Breast epithelium (tissue), 3 donors: Measurements from ENCODE around the gene PUSL1.

Experiments used
- POLR2A ChIP-seq: fragments of 450-650 bp; IDR thresholded peaks from one replicate; pipeline ENCODE4 v1.6.1; 2016; ENCODE audit warnings: antibody characterized with exemption, mild to moderate bottlenecking, moderate library complexity
- TF ChIP-seq, protein P1 (sequence below), 3 donors: fragments of 450-650 bp; IDR thresholded peaks; one replicate each; pipeline ENCODE4 v1.5.1; 2016 to 2017; ENCODE audit warnings: antibody characterized with exemption in 3 of 3, mild to moderate bottlenecking in 3 of 3, moderate library complexity in 3 of 3

GRCh38 chr1:1332774-1333480 lies 24.5 kb downstream of the PUSL1 start:
- TF ChIP-seq POLR2A: no peak
- TF ChIP-seq, protein P1, sequence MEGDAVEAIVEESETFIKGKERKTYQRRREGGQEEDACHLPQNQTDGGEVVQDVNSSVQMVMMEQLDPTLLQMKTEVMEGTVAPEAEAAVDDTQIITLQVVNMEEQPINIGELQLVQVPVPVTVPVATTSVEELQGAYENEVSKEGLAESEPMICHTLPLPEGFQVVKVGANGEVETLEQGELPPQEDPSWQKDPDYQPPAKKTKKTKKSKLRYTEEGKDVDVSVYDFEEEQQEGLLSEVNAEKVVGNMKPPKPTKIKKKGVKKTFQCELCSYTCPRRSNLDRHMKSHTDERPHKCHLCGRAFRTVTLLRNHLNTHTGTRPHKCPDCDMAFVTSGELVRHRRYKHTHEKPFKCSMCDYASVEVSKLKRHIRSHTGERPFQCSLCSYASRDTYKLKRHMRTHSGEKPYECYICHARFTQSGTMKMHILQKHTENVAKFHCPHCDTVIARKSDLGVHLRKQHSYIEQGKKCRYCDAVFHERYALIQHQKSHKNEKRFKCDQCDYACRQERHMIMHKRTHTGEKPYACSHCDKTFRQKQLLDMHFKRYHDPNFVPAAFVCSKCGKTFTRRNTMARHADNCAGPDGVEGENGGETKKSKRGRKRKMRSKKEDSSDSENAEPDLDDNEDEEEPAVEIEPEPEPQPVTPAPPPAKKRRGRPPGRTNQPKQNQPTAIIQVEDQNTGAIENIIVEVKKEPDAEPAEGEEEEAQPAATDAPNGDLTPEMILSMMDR (IDR thresholded peaks at IDR 0.05): no peak
